CD8-positive, alpha-beta memory T cell (primary cell): ENCODE data around the gene FREY1. TPM values are rescaled to one million over a fixed set of nuclear protein-coding genes. Genes with fewer than 3 reads are reported as not detected.

Experiments
- CTCF ChIA-PET: fragments of 350-600 bp; sonication (Branson Sonifier 250); formaldehyde crosslinking; loops from one replicate; lab custom pipeline; 2021; ENCODE audit warnings: antibody characterized with exemption; lab: Charles Lee
- POLR2A ChIA-PET: fragments of 350-600 bp; sonication (Branson Sonifier 250); formaldehyde crosslinking; loops from one replicate; lab custom pipeline; 2021; ENCODE audit warnings: antibody characterized with exemption; lab: Charles Lee
- DNase-seq, 5 donors: peaks; one replicate each; pipeline versions ENCODE4 v3.0.0 to v3.0.0-alpha.2; 2020 to 2022; ENCODE audit warnings: mixed read lengths in 1 of 5
- H3K27ac ChIP-seq: one replicate; pipeline ENCODE4 v1.7.0; 2013; ENCODE audit warnings: low read depth, mild to moderate bottlenecking, low read length, moderate library complexity
- H3K27me3 ChIP-seq: 2 replicates; pipeline ENCODE4 v1.7.0; 2013; ENCODE audit warnings: low read length, mild to moderate bottlenecking; ENCODE audit not compliant: insufficient read depth, poor library complexity, severe bottlenecking
- H3K36me3 ChIP-seq: 2 replicates; pipeline ENCODE4 v1.7.0; 2013; ENCODE audit warnings: mild to moderate bottlenecking, low read length, moderate library complexity; ENCODE audit not compliant: insufficient read depth
- H3K4me1 ChIP-seq: 2 replicates; pipeline ENCODE4 v1.7.0; 2013; ENCODE audit warnings: mild to moderate bottlenecking, low read length, moderate library complexity; ENCODE audit not compliant: insufficient read depth
- H3K4me3 ChIP-seq: 2 replicates; pipeline ENCODE4 v1.7.0; 2013; ENCODE audit warnings: mild to moderate bottlenecking, low read length
- H3K9me3 ChIP-seq: 2 replicates; pipeline ENCODE4 v1.7.0; 2013; ENCODE audit warnings: mild to moderate bottlenecking, low read length
- H3K27ac Mint-ChIP-seq, 8 donors: one replicate each; pipeline ENCODE4 v1.8.0; 2020 to 2021; ENCODE audit warnings: mixed read lengths in 8 of 8, mild to moderate bottlenecking in 6 of 8, inconsistent platforms in 3 of 8, moderate library complexity in 3 of 8
- H3K27me3 Mint-ChIP-seq, 2 donors: one replicate each; pipeline ENCODE4 v1.8.0; 2020 to 2021; ENCODE audit warnings: mixed read lengths in 2 of 2, mild to moderate bottlenecking in 1 of 2, moderate library complexity in 1 of 2
- H3K36me3 Mint-ChIP-seq, 3 donors: one replicate each; pipeline ENCODE4 v1.8.0; 2020 to 2021; ENCODE audit warnings: mixed read lengths in 3 of 3, inconsistent platforms in 1 of 3, mild to moderate bottlenecking in 1 of 3
- H3K4me1 Mint-ChIP-seq, 3 donors: one replicate each; pipeline ENCODE4 v1.8.0; 2020 to 2021; ENCODE audit warnings: mixed read lengths in 3 of 3, inconsistent platforms in 1 of 3, mild to moderate bottlenecking in 1 of 3
- H3K4me3 Mint-ChIP-seq, 7 donors: one replicate each; pipeline ENCODE4 v1.8.0; 2020 to 2021; ENCODE audit warnings: mixed read lengths in 7 of 7, mild to moderate bottlenecking in 6 of 7, moderate library complexity in 4 of 7, inconsistent platforms in 2 of 7
- H3K9me3 Mint-ChIP-seq, 5 donors: one replicate each; pipeline ENCODE4 v1.8.0; 2020 to 2022; ENCODE audit warnings: mixed read lengths in 5 of 5, mild to moderate bottlenecking in 3 of 5, moderate library complexity in 2 of 5, inconsistent platforms in 1 of 5
- polyA plus RNA-seq: library from polyadenylated mRNA; unstranded; fragments of 300-500 nt; fragmentation: Illumina TruSeq; gene quantifications from one replicate; pipeline ENCODE4 v1.2.3, GENCODE V29; 2021
- total RNA-seq, 2 experiments: library from RNA; stranded (reverse); gene quantifications; one replicate each; pipeline ENCODE4 v1.2.3, GENCODE V29; 2021

Gene FREY1
- total and polyA plus RNA-seq, 3 experiments from 2014 or later = 0.43 to 2.0 (median 1.1) TPM

- H3K4me1 Mint-ChIP-seq = peaks cover 46 to 72% (median 55%) of the 10 kb centered on the region in 3 donors
- peak overlapping the region; percentile 92 to 98 (median 96) for H3K4me3 Mint-ChIP-seq
- CTCF ChIA-PET = interaction anchor here (1.6 to 1.8 kb wide), 3 partner anchors 9 to 73 kb away, joined by 5 to 7 read pairs (median 7); no protein-coding TSS in a partner anchor
- H3K4me3 ChIP-seq = peak overlapping the region; percentile 97
- H3K36me3 Mint-ChIP-seq = peaks cover 0 to 50% (median 0%) of the 10 kb centered on the region in 3 donors
- H3K27me3 ChIP-seq = no peaks in the 10 kb centered on the region
- peak overlapping the region; percentile 88 to 99 (median 98) for H3K27ac Mint-ChIP-seq
- no peak for DNase-seq
- H3K9me3 ChIP-seq = no peaks in the 10 kb centered on the region
- peak overlapping the region; percentile 90 for H3K27ac ChIP-seq
- no peaks in the 10 kb centered on the region for H3K9me3 Mint-ChIP-seq
- H3K4me1 ChIP-seq = peaks cover 29% of the 10 kb centered on the region
- peaks cover 28% of the 10 kb centered on the region for H3K36me3 ChIP-seq
- POLR2A ChIA-PET = interaction anchor here (1.3 to 2.2 kb wide), 2 partner anchors 13 to 70 kb away, joined by 8 to 13 read pairs; partner anchors contain the start of gene CRY2
- peaks cover 0 to 4% of the 10 kb centered on the region in 2 donors for H3K27me3 Mint-ChIP-seq
These were observed 10.2 kb upstream of the FREY1 start for GRCh38 chr11:45917286-45917622.

GRCh38 chr11:45915446-45915845 lies 8.4 kb upstream of the FREY1 start:
- CTCF ChIA-PET = interaction anchor here (0.9 kb wide), 1 partner anchor 70 kb away, joined by 4 read pairs; no protein-coding TSS in a partner anchor
- Histone ChIP-seq H3K9me3 (no peaks in the 10 kb centered on the region), H3K36me3 (peaks cover 39% of the 10 kb centered on the region), H3K4me1 (peaks cover 29% of the 10 kb centered on the region), H3K27me3 (no peaks in the 10 kb centered on the region), H3K27ac (no peak overlapping the region), H3K4me3 (no peak overlapping the region)
- H3K27me3 Mint-ChIP-seq = no peaks in the 10 kb centered on the region
- DNase-seq = no peak
- H3K4me1 Mint-ChIP-seq = peaks cover 36 to 59% (median 44%) of the 10 kb centered on the region in 3 donors
- H3K27ac Mint-ChIP-seq = peak overlapping the region in 3 of 8 donors; percentile 33 to 88 (median 50)
- no peaks in the 10 kb centered on the region for H3K9me3 Mint-ChIP-seq
- H3K4me3 Mint-ChIP-seq = peak overlapping the region in 3 of 7 donors; percentile 59 to 69 (median 67)
- peaks cover 0 to 65% (median 0%) of the 10 kb centered on the region in 3 donors for H3K36me3 Mint-ChIP-seq
- POLR2A ChIA-PET = interaction anchor here (1.3 kb wide), 2 partner anchors 14 to 69 kb away, joined by 3 to 4 read pairs; no protein-coding TSS in a partner anchor

GRCh38 chr11:45913942-45914635 lies 7.0 kb upstream of the FREY1 start:
- Histone ChIP-seq H3K27ac (no peak overlapping the region), H3K4me1 (peaks cover 25% of the 10 kb centered on the region), H3K9me3 (no peaks in the 10 kb centered on the region), H3K4me3 (no peak overlapping the region), H3K27me3 (no peaks in the 10 kb centered on the region), H3K36me3 (peaks cover 39% of the 10 kb centered on the region)
- CTCF ChIA-PET = interaction anchor here (0.6 kb wide), 1 partner anchor 74 kb away, joined by 4 read pairs; no protein-coding TSS in a partner anchor
- peak overlapping the region in 1 of 8 donors; percentile 50 for H3K27ac Mint-ChIP-seq
- H3K27me3 Mint-ChIP-seq = no peaks in the 10 kb centered on the region
- DNase-seq = no peak
- H3K9me3 Mint-ChIP-seq = no peaks in the 10 kb centered on the region
- peak overlapping the region in 1 of 7 donors; percentile 52 for H3K4me3 Mint-ChIP-seq
- peaks cover 24 to 45% (median 30%) of the 10 kb centered on the region in 3 donors for H3K4me1 Mint-ChIP-seq
- H3K36me3 Mint-ChIP-seq = peaks cover 0 to 78% (median 0%) of the 10 kb centered on the region in 3 donors
- POLR2A ChIA-PET = no interaction called here

GRCh38 chr11:45913514-45913913 lies 6.4 kb upstream of the FREY1 start:
- POLR2A ChIA-PET = no interaction called here
- Mint-ChIP-seq H3K9me3 (no peaks in the 10 kb centered on the region), H3K36me3 (peaks cover 0 to 78% (median 0%) of the 10 kb centered on the region in 3 donors), H3K27me3 (no peaks in the 10 kb centered on the region), H3K4me1 (peaks cover 18 to 42% (median 25%) of the 10 kb centered on the region in 3 donors), H3K4me3 (peak overlapping the region in 1 of 7 donors; percentile 30), H3K27ac (no peak overlapping the region)
- Histone ChIP-seq H3K27me3 (no peaks in the 10 kb centered on the region), H3K27ac (no peak overlapping the region), H3K4me3 (no peak overlapping the region), H3K4me1 (peaks cover 19% of the 10 kb centered on the region), H3K9me3 (no peaks in the 10 kb centered on the region), H3K36me3 (peaks cover 39% of the 10 kb centered on the region)
- DNase-seq = no peak
- CTCF ChIA-PET = no interaction called here

- POLR2A ChIA-PET = no interaction called here
- peaks cover 5 to 30% (median 9%) of the 10 kb centered on the region in 3 donors for H3K4me1 Mint-ChIP-seq
- Histone ChIP-seq H3K4me1 (no peaks in the 10 kb centered on the region), H3K36me3 (peaks cover 35% of the 10 kb centered on the region), H3K27ac (no peak overlapping the region), H3K4me3 (no peak overlapping the region), H3K27me3 (no peaks in the 10 kb centered on the region), H3K9me3 (no peaks in the 10 kb centered on the region)
- H3K27ac Mint-ChIP-seq = no peak overlapping the region
- no peaks in the 10 kb centered on the region for H3K9me3 Mint-ChIP-seq
- H3K4me3 Mint-ChIP-seq = no peak overlapping the region
- peaks cover 0 to 1% of the 10 kb centered on the region in 2 donors for H3K27me3 Mint-ChIP-seq
- CTCF ChIA-PET = no interaction called here
- H3K36me3 Mint-ChIP-seq = peaks cover 0 to 57% (median 0%) of the 10 kb centered on the region in 3 donors
- no peak for DNase-seq
These were observed 3.6 kb upstream of the FREY1 start for GRCh38 chr11:45910623-45911022.

- Mint-ChIP-seq H3K36me3 (peaks cover 0 to 50% (median 0%) of the 10 kb centered on the region in 3 donors), H3K27ac (peak overlapping the region in 1 of 8 donors; percentile 45), H3K27me3 (peaks cover 0 to 1% of the 10 kb centered on the region in 2 donors), H3K9me3 (no peaks in the 10 kb centered on the region), H3K4me1 (peaks cover 3 to 28% (median 6%) of the 10 kb centered on the region in 3 donors), H3K4me3 (peak overlapping the region in 1 of 7 donors; percentile 60)
- Histone ChIP-seq H3K27ac (no peak overlapping the region), H3K4me1 (no peaks in the 10 kb centered on the region), H3K4me3 (no peak overlapping the region), H3K27me3 (no peaks in the 10 kb centered on the region), H3K9me3 (no peaks in the 10 kb centered on the region), H3K36me3 (peaks cover 27% of the 10 kb centered on the region)
- CTCF ChIA-PET = no interaction called here
- POLR2A ChIA-PET = no interaction called here
- DNase-seq = no peak
These were observed 2.8 kb upstream of the FREY1 start for GRCh38 chr11:45909594-45910475.

- Histone ChIP-seq H3K4me3 (no peak overlapping the region), H3K36me3 (peaks cover 11% of the 10 kb centered on the region), H3K27me3 (no peaks in the 10 kb centered on the region), H3K4me1 (no peaks in the 10 kb centered on the region), H3K27ac (no peak overlapping the region), H3K9me3 (no peaks in the 10 kb centered on the region)
- no peak overlapping the region for H3K4me3 Mint-ChIP-seq
- H3K9me3 Mint-ChIP-seq = no peaks in the 10 kb centered on the region
- no peak for DNase-seq
- peaks cover 0 to 32% (median 0%) of the 10 kb centered on the region in 3 donors for H3K36me3 Mint-ChIP-seq
- ChIA-PET CTCF (no interaction called here), POLR2A (no interaction called here)
- peak overlapping the region in 1 of 8 donors; percentile 88 for H3K27ac Mint-ChIP-seq
- H3K27me3 Mint-ChIP-seq = peaks cover 0 to 1% of the 10 kb centered on the region in 2 donors
- peaks cover 3 to 20% (median 6%) of the 10 kb centered on the region in 3 donors for H3K4me1 Mint-ChIP-seq
These were observed 870 bp upstream of the FREY1 start for GRCh38 chr11:45907911-45908370.
